Type B pancreatic cell (in vitro differentiated cells): ENCODE data around the gene NFE2L3. TPM values are rescaled to one million over a fixed set of nuclear protein-coding genes. Genes with fewer than 3 reads are reported as not detected.
A peak's percentile ranks its signal among the peaks of the same experiment; 100 is the strongest.

Source experiments
- DNase-seq: peaks from one replicate; pipeline ENCODE4 v3.0.0; 2021; ENCODE audit warnings: mixed read lengths; ENCODE audit not compliant: unreplicated experiment; ENCODE audit errors: extremely low spot score
- H3K27ac Mint-ChIP-seq: 2 replicates; pipeline ENCODE4 v1.8.0; 2021; ENCODE audit warnings: mild to moderate bottlenecking, mixed read lengths
- H3K27me3 Mint-ChIP-seq: 2 replicates; pipeline ENCODE4 v1.8.0; 2021; ENCODE audit warnings: mixed read lengths
- H3K36me3 Mint-ChIP-seq: 2 replicates; pipeline ENCODE4 v1.8.0; 2021; ENCODE audit warnings: mixed read lengths
- H3K4me1 Mint-ChIP-seq: one replicate; pipeline ENCODE4 v1.8.0; 2021; ENCODE audit warnings: mixed read lengths; ENCODE audit not compliant: unreplicated experiment
- H3K4me3 Mint-ChIP-seq: 2 replicates; pipeline ENCODE4 v1.8.0; 2021; ENCODE audit warnings: mild to moderate bottlenecking, mixed read lengths
- H3K9me3 Mint-ChIP-seq: 2 replicates; pipeline ENCODE4 v1.8.0; 2021; ENCODE audit warnings: mixed read lengths
- total RNA-seq: library from RNA; stranded (reverse); gene quantifications from 2 replicates; pipeline ENCODE4 v1.2.1, GENCODE V29; 2021; ENCODE audit warnings: low replicate concordance
- TF ChIP-seq, protein P1 (sequence below): fragments of 200-600 bp; sonication (generic); conservative IDR thresholded peaks from 2 replicates; pipeline ENCODE4 v1.5.0; 2021; ENCODE audit warnings: antibody characterized with exemption, mild to moderate bottlenecking

The NFE2L3 gene
- total RNA-seq, 1 donor from 2014 or later: 6.5 TPM

DNA sequence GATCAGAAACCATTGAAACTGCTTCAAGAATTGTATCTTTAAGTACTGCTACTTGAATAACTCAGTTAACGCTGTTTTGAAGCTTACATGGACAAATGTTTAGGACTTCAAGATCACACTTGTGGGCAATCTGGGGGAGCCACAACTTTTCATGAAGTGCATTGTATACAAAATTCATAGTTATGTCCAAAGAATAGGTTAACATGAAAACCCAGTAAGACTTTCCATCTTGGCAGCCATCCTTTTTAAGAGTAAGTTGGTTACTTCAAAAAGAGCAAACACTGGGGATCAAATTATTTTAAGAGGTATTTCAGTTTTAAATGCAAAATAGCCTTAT is 33.8 kb downstream of the NFE2L3 start:
- TF ChIP-seq, protein P1, sequence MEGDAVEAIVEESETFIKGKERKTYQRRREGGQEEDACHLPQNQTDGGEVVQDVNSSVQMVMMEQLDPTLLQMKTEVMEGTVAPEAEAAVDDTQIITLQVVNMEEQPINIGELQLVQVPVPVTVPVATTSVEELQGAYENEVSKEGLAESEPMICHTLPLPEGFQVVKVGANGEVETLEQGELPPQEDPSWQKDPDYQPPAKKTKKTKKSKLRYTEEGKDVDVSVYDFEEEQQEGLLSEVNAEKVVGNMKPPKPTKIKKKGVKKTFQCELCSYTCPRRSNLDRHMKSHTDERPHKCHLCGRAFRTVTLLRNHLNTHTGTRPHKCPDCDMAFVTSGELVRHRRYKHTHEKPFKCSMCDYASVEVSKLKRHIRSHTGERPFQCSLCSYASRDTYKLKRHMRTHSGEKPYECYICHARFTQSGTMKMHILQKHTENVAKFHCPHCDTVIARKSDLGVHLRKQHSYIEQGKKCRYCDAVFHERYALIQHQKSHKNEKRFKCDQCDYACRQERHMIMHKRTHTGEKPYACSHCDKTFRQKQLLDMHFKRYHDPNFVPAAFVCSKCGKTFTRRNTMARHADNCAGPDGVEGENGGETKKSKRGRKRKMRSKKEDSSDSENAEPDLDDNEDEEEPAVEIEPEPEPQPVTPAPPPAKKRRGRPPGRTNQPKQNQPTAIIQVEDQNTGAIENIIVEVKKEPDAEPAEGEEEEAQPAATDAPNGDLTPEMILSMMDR: no peak
- Mint-ChIP-seq H3K4me3 (peak overlapping the region; percentile 23), H3K36me3 (peaks cover 28% of the 10 kb centered on the region), H3K4me1 (peaks cover 6% of the 10 kb centered on the region), H3K27ac (peak overlapping the region; percentile 42), H3K27me3 (no peaks in the 10 kb centered on the region), H3K9me3 (no peaks in the 10 kb centered on the region)
- no peak for DNase-seq

DNA sequence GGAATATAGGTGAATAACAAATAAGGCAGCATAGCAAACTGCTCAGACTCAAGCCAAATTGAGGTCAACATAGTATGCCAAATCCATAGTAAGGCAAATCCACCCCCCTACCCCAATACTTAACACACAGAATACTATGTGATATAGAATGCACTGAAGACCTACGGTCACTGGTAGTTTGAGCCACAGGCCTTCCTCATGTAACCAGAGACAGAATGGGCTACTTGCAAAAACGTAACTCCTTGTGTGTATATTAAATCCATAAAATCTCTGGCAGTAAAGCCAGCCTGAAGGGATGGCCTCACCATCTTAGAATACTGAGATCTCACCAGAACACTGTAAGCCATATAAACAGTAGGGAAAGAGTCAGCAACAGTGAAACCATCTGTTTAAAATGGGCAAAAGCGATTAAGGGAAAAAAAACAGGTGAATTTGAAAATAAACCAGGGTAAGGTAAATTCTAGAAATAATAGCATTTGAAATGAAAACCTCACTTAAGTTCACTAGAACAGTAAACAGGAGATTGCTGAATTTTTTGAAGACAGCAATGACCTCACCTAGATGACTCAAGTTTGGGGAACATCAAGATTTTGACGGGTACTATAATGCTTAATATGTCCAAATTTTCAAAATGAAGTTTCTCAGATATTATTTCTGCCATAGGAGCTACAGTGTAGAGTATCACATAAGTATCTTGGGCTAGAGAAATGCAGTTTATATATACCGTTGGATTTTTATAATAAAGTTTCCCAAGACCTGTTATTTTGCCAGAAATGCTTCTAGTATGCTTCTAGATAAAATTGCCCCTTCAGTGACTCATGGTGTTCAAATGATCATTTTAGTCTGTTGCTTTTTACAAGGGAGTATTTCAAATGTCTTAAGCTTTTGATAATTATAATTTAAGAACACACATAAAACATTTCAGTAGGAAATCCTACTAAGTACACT is 34.6 kb downstream of the NFE2L3 start:
- Mint-ChIP-seq H3K4me1 (peaks cover 6% of the 10 kb centered on the region), H3K4me3 (no peak overlapping the region), H3K36me3 (peaks cover 31% of the 10 kb centered on the region)

DNA sequence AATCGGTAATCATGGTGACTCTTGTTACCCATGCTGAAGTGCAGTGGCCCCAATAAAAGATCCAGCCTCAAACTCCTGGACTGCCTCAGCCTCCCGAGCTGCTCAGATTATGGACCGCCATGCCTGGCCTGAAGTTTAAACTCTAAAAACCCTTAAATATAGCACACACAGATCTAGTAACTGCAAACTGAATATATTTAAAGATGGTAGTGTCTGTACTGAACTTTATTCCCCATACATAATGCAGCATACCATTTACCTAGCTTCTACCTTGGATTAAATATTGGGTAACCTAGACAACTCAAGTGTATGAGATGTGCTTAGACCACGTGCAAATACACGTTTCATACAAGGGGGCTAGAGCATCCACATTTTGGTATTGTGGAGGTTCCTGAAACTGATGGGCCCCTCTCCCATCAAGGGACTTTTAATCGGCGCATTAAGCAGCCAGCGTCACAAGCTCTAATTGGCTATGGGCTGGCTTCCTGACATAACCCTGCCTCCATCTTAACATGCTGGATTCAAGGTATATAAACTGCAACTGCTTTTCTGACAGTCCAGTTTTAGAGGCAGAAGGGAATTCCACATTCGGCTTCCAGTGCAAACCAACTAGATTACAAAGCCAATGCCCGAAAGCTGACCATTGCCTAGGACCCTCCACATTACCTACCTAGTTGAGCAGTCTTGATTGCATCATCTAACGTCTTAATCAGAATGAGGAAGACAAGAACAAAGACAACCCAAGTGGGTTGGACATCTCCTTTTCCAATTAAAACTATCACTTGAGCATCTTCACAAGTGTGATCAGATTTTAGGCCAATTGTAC is 35.6 kb downstream of the NFE2L3 start:
- Mint-ChIP-seq H3K4me1 (peaks cover 13% of the 10 kb centered on the region), H3K36me3 (peaks cover 40% of the 10 kb centered on the region)

More for the DNA sequence above, 34.6 kb downstream of the NFE2L3 start:
- Mint-ChIP-seq H3K9me3 (no peaks in the 10 kb centered on the region), H3K27me3 (no peaks in the 10 kb centered on the region), H3K27ac (peak overlapping the region; percentile 66)
- DNase-seq: no peak
- TF ChIP-seq, protein P1: no peak

DNA sequence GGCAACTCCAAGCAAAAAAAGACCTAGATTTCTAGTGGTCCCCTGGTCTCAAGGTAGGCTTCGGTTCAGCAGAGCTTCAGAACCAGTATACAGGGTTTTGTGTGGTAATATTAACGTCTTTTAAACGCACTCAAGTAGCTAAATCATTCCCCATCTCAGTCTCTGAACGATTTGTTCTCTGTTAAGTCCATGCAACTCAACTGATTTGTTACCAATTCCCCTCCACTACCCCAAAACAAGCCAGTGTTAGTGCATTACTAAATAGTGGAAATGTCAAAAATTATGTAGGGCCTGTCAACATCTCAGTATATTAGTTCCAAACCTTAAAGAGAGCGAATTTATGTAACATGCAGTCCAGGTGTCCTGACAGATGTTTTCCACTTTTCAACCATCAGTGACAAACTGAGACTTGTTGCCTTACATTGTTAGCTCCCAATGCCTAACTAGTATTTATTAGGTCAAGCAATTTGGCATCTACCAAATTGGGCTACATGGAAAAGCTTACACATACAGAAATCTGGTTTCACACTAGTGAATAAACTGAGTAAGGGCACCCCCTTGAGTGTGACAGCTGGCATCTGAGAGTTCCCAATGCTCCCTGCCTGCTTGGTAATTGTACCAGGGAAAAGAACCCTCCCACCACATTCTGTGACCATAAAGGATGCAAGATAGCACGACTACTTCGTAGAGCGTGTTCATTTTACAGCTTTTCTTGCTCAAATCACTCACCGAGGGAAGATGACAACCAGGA is 36.4 kb downstream of the NFE2L3 start:
- Mint-ChIP-seq H3K27me3 (no peaks in the 10 kb centered on the region), H3K9me3 (no peaks in the 10 kb centered on the region), H3K4me3 (no peak overlapping the region), H3K27ac (peak overlapping the region; percentile 44), H3K36me3 (peaks cover 47% of the 10 kb centered on the region), H3K4me1 (peaks cover 20% of the 10 kb centered on the region)
- no peak for DNase-seq
- TF ChIP-seq, protein P1: no peak

More for the DNA sequence above, 35.6 kb downstream of the NFE2L3 start:
- Mint-ChIP-seq H3K27me3 (no peaks in the 10 kb centered on the region), H3K4me3 (no peak overlapping the region), H3K9me3 (no peaks in the 10 kb centered on the region), H3K27ac (peak overlapping the region; percentile 66)
- DNase-seq: no peak
- TF ChIP-seq, protein P1: no peak

DNA sequence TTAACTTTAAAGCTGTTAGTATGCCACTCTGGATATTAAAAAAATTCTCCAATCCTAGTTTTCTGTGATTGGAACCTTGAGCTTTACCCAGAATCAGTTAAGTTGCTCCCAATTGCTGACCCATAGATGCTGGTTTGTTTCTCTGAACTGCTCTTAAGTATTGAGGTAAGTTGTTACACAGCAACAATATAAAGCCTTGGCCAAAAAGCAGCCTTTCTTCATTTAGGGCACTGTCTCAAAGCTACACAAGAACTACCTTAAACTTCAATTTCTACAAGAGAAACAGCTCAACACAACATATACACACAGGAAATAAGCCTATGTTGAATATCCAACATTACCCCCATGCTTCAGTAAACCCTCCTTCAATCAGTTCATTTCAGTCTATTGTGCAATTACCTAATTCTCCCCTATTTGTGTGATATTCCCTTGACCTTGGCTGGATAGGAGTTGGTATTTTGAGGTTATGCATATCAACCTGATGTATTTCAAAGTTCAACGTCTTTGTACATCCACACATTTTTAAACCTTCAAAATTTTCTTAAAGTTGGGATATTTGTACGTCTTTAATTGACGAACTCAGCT is 37.1 kb downstream of the NFE2L3 start:
- Mint-ChIP-seq H3K27me3 (no peaks in the 10 kb centered on the region), H3K27ac (peak overlapping the region; percentile 52), H3K9me3 (no peaks in the 10 kb centered on the region), H3K4me3 (no peak overlapping the region), H3K36me3 (peaks cover 54% of the 10 kb centered on the region), H3K4me1 (peaks cover 20% of the 10 kb centered on the region)
- DNase-seq: no peak
- TF ChIP-seq, protein P1: no peak
